GM21515 (cell line): ENCODE measurements around the gene RBP7.

ENCODE experiments used
- ATAC-seq: cut with Tn5 transposase; IDR thresholded peaks from one replicate; pipeline ENCODE4 v1.9.1; 2021; ENCODE audit not compliant: unreplicated experiment

RBP7 gene

DNA sequence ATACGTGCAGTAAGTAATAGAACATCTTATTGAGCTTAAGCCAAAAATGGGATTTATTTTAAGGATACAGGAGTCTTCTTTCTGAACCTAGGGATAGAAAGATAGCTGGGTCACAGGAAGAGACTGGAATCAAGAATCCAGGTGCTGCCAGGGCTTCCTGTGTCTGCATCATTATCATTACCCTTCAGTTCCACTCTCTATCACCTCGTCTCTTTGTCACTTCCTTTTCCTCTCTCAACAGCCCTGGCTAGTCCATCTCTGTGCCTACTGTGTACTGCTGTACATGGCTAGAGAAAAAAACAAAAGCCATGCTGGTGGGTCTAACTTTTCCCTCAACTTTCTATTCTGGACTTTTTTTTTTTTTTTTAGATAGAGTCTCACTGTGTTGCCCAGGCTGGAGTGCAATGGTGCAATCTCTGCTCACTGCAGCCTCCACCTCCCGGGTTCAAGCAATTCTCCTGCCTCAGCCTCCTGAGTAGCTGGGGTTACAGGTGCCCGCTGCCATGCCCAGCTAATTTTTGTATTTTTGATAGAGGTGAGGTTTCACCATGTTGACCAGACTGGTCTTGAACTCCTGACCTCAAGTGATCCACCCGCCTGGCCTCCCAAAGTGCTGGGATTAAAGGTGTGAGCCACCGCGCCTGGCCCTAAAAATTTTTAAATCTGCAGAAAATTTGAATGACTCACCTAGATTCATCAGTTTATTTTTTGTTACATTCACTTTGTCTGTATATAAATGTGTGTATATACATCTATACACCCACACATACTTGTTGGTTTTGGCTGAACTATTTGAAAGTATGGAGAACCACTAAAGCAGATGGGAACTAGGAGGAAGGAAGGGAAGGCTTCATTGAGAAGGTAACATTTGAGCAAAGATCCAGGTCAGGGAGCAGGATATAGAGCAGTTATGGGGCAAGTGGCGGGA is 67.7 kb downstream of the RBP7 start:
- ATAC-seq: no peak

DNA sequence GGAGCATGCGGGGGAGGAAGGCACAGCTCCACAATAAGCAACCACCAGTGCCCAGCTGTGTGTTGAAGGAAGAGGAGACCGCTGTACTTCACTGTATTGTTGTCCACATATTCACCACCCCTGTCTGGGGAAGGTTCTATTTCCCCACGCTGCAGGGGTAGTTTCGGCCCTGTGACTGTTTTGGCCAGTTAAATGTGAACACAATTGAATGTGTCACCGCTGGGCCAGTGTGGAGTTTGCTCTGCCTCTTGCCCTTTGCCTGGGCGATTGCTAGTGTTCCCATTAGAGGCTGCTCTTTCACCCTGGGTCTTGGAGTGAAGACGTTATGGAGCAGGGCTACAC is 68.3 kb downstream of the RBP7 start:
- ATAC-seq: no peak
